ENCODE results near the gene UBE2D2.

DNA sequence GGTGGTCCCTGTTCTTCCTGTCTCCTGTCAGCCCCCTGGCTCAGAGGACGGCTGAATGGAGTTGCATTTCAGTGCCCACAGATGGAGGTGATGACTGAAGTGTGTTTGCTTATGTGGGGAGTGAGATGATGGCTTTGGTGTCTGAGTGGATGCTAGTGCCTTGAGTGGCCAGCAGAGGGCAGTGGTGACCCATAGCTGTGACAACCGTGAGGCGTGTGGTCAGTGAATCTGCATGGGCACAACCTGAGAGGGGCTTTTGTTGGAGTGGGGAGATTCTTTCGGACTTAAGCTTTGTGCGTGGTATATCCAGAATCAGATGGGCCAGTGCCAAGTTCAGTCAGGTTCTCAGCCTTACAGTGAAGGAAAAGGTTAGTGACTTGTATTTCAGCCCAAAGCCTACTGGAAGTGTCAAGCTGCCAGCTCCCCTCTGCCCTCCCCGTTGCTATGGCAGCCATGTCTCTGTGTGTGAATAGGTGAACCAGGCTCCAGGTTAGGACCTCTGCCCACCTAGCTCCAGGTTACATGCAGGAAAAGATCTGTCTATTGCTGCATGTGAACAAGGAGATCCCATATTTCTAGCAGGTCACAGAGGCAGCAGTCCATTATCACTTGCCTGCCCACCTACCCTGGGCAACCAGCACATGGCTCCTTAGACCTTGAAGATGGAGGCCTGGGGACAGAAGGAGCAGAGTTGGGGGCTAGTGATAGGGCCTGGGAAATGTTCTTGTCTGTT is 72.3 kb downstream of the UBE2D2 start:
- TF ChIP-seq PAX5 (IDR thresholded peaks at IDR 0.05; ENCODE audit: insufficient read depth, low read length, severe bottlenecking) (no peak), POLR2AphosphoS5 (IDR thresholded peaks at IDR 0.05; ENCODE audit: low read depth, low read length) (no peak), POLR2A (IDR thresholded peaks at IDR 0.05; ENCODE audit: low read depth, low read length) (no peak), SPI1 (IDR thresholded peaks at IDR 0.05; ENCODE audit: low read depth, low read length) (no peak)

Measured in GM12891 (cell line).